Adrenal gland (tissue), 12 donors: Measurements from ENCODE around the gene RASA2. TPM values are rescaled to one million over a fixed set of nuclear protein-coding genes. Genes with fewer than 3 reads are reported as not detected.

Experiments
- DNase-seq, 7 donors: peaks; one replicate each; pipeline ENCODE4 v3.0.0-alpha.2; 2019 to 2020
- H3K27ac ChIP-seq, 5 donors: fragments of 200-600 bp; sonication (generic) in 4 of 5; 1 replicate in 3 of 5; 2 replicates in 2 of 5; pipeline versions ENCODE4 v1.5.1 to v1.8.0; 2016 to 2020; ENCODE audit warnings: mild to moderate bottlenecking in 1 of 5
- H3K27me3 ChIP-seq: fragments of 200-600 bp; 2 replicates; pipeline ENCODE4 v1.8.0; 2021
- H3K36me3 ChIP-seq, 2 donors: fragments of 200-600 bp; replicated peaks in 1 of 2; 1 replicate in 1 of 2; 2 replicates in 1 of 2; pipeline versions ENCODE4 v1.5.1 to v1.8.0; 2018 to 2022
- H3K4me1 ChIP-seq, 2 donors: fragments of 200-600 bp; replicated peaks in 1 of 2; 1 replicate in 1 of 2; 2 replicates in 1 of 2; pipeline versions ENCODE4 v1.5.1 to v1.8.0; 2018 to 2021
- H3K4me3 ChIP-seq, 4 donors: fragments of 200-600 bp; sonication (generic) in 3 of 4; one replicate each; pipeline ENCODE4 v1.5.1; 2016 to 2018
- H3K9me3 ChIP-seq, 3 donors: fragments of 200-600 bp; sonication (generic) in 1 of 3; replicated peaks in 1 of 3; 1 replicate in 2 of 3; 2 replicates in 1 of 3; pipeline versions ENCODE4 v1.5.1 to v1.8.0; 2016 to 2021
- POLR2A ChIP-seq, 2 donors: fragments of 450-650 bp; IDR thresholded peaks; one replicate each; pipeline ENCODE4 v1.6.1; 2017; ENCODE audit warnings: antibody characterized with exemption in 2 of 2, mild to moderate bottlenecking in 2 of 2, moderate library complexity in 1 of 2
- WGBS, 4 donors: extraction: QIAGEN DNeasy Blood & Tissue Kit in 2 of 4; methylation state at CpG; one replicate each; pipeline versions ENCODE4 v1.1.5 to v1.1.7; 2013 to 2017; 5-methylcytosine and 5-hydroxymethylcytosine counted together
- intact Hi-C, 2 donors: fragments of 100-400 bp; cut with DNase I; formaldehyde crosslinking; loops; one replicate each; pipeline versions ENCODE4 v1.14.1 to v1.15.0; 2022 to 2023
- polyA plus RNA-seq, 3 donors: library from polyadenylated mRNA; stranded (reverse); fragments of 200-250 nt in 2 of 3; fragments of 350-450 nt in 1 of 3; fragmentation: Illumina TruSeq in 1 of 3; extraction: RNeasy Lipid Tissue Mini Kit (QIAGEN cat#74804) in 1 of 3; gene quantifications; one replicate each; pipeline ENCODE4 v1.2.3, GENCODE V29; 2013 to 2014
- total RNA-seq, 9 donors: library from RNA; depleted of rRNA in 4 of 9; stranded (reverse); fragments of >200 nt in 4 of 9; fragments of 120-200 nt in 1 of 9; fragmentation: NEBNext Ultra II Directional in 1 of 9; extraction: Animal tissue kit (Norgen Biotek cat#: 25700) in 1 of 9; gene quantifications; one replicate each; pipeline versions ENCODE4 v1.1.0 to v1.2.4, GENCODE V29; 2013 to 2023
- TF ChIP-seq, protein P1 (sequence below), 6 experiments: fragments of 450-650 bp in 4 of 6; fragments of 200-600 bp in 2 of 6; sonication (generic) in 1 of 6; IDR thresholded peaks; 1 replicate in 5 of 6; 2 replicates in 1 of 6; pipeline versions ENCODE4 v1.5.1 to v1.8.0; 2016 to 2021; ENCODE audit warnings: antibody characterized with exemption in 6 of 6, mild to moderate bottlenecking in 2 of 6, moderate library complexity in 1 of 6
- donor health status: healthy with polysubstance abuse.
- donor health status: Bipolar disorder and iron deficiency.
- donor health status: DM: yes; HTN: yes; CAD: no.
- donor health status: DM: no; HTN: no; CAD: no.
- donor health status: DM: no; HTN: no; CAD: no.
- donor health status: DM: yes; HTN: yes; CAD: no.

RASA2 gene
- total and polyA plus RNA-seq, 12 donors: 5.7 to 52.5 (median 10.2) TPM

- H3K4me3 ChIP-seq: no peak overlapping the region
- TF ChIP-seq POLR2A (IDR thresholded peaks at IDR 0.05): no peak
- TF ChIP-seq, protein P1, sequence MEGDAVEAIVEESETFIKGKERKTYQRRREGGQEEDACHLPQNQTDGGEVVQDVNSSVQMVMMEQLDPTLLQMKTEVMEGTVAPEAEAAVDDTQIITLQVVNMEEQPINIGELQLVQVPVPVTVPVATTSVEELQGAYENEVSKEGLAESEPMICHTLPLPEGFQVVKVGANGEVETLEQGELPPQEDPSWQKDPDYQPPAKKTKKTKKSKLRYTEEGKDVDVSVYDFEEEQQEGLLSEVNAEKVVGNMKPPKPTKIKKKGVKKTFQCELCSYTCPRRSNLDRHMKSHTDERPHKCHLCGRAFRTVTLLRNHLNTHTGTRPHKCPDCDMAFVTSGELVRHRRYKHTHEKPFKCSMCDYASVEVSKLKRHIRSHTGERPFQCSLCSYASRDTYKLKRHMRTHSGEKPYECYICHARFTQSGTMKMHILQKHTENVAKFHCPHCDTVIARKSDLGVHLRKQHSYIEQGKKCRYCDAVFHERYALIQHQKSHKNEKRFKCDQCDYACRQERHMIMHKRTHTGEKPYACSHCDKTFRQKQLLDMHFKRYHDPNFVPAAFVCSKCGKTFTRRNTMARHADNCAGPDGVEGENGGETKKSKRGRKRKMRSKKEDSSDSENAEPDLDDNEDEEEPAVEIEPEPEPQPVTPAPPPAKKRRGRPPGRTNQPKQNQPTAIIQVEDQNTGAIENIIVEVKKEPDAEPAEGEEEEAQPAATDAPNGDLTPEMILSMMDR (IDR thresholded peaks at IDR 0.05): no peak
- H3K36me3 ChIP-seq: peaks cover 0 to 7% of the 10 kb centered on the region in 2 donors
- no peak for DNase-seq
- H3K27me3 ChIP-seq: no peaks in the 10 kb centered on the region
- intact Hi-C loops: no loop called here
- no peaks in the 10 kb centered on the region for H3K9me3 ChIP-seq
- no peak overlapping the region for H3K27ac ChIP-seq
- peaks cover 2 to 9% of the 10 kb centered on the region in 2 donors for H3K4me1 ChIP-seq
Observed at GRCh38 chr3:141521781-141522180, 35.0 kb downstream of the RASA2 start.

- Histone ChIP-seq H3K4me1 (peaks cover 2 to 10% of the 10 kb centered on the region in 2 donors), H3K9me3 (no peaks in the 10 kb centered on the region), H3K27ac (no peak overlapping the region), H3K36me3 (no peaks in the 10 kb centered on the region), H3K27me3 (no peaks in the 10 kb centered on the region), H3K4me3 (no peak overlapping the region)
- DNase-seq: no peak
- intact Hi-C loops: no loop called here
- WGBS, 4 donors: 94 to 98% (median 97%) methylated on average over 4 of the region's 4 CpGs
- no peak for TF ChIP-seq POLR2A (IDR thresholded peaks at IDR 0.05)
- TF ChIP-seq, protein P1 (IDR thresholded peaks at IDR 0.05): no peak
Observed at GRCh38 chr3:141523615-141524375, 37.0 kb downstream of the RASA2 start.

- no peak for TF ChIP-seq POLR2A (IDR thresholded peaks at IDR 0.05)
- TF ChIP-seq, protein P1 (IDR thresholded peaks at IDR 0.05): no peak
- no peak for DNase-seq
- no peak overlapping the region for H3K27ac ChIP-seq
- H3K4me1 ChIP-seq: peaks cover 14 to 20% of the 10 kb centered on the region in 2 donors
- H3K4me3 ChIP-seq: no peak overlapping the region
- intact Hi-C loops: no loop called here
- H3K36me3 ChIP-seq: no peaks in the 10 kb centered on the region
- H3K9me3 ChIP-seq: no peaks in the 10 kb centered on the region
- WGBS, 4 donors: 34 to 56% (median 43%) methylated on average over 1 of the region's 1 CpG
- no peaks in the 10 kb centered on the region for H3K27me3 ChIP-seq
Observed at GRCh38 chr3:141524988-141525387, 38.2 kb downstream of the RASA2 start.

GRCh38 chr3:141525814-141526213, 39.0 kb downstream of the RASA2 start:
- DNase-seq: no peak
- 45 to 88% (median 67%) methylated on average over 2 of the region's 2 CpGs for WGBS, 4 donors
- TF ChIP-seq, protein P1 (IDR thresholded peaks at IDR 0.05): no peak
- no peak for TF ChIP-seq POLR2A (IDR thresholded peaks at IDR 0.05)
- intact Hi-C loops: no loop called here
- Histone ChIP-seq H3K4me1 (peaks cover 22% of the 10 kb centered on the region in 2 donors), H3K36me3 (no peaks in the 10 kb centered on the region), H3K4me3 (no peak overlapping the region), H3K27me3 (no peaks in the 10 kb centered on the region), H3K9me3 (no peaks in the 10 kb centered on the region), H3K27ac (no peak overlapping the region)
